NCI-H1694 (cell line): ENCODE results near the gene ZNF140.
A peak's percentile ranks its signal among the peaks of the same experiment; 100 is the strongest.

Experiments
- DNase-seq: peaks from one replicate; lab custom pipeline; 2025; lab: John Stamatoyannopoulos, UW

ZNF140 gene

DNA sequence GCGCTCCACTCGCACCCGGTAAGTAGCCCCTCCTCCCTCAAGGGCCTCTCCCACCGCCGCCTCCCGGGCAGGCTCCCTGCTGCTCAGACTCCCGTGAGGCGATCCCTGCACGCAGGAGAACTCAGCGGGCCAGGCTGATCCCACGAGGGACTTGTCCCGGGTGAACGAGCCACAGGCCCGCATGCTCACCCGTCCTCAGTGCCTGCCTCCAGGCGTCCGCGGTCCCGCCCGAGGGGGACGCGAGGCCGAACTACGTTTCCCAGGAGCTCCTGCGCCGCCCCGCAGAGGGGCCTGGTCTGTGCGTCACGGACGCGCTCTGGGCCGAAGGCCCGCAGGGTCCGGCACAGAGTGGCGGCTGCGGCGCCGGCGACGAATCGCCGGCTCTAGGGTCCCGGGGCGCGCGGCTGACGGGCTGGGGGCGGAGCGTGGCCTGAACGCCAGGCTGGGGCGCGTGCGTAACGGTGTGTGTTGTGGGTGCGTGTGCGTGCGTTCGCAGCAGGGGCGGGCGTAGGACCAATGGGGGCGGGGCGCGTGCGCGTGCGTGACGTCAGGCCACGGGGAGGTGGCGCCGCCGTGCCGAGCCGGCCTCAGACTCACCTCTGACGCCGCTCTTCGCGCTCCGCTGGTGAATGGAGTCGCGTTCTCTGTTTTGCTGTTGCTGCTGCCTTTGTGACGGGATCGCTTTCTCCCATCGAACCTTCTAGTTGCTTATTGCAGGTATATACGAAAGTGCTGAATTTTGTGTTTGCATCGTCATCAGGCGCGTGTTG lies 49.5 kb downstream of the ZNF140 start, which contains the start of the genes ZNF10 and ZNF891:
TSS of gene ZNF10 (plus strand) at position 590 of the 770 bp plus-strand sequence. CDS start 13,866 bp downstream, outside the sequence.
TSS of gene ZNF891 (minus strand) at position 237 of the 770 bp plus-strand sequence. CDS start 8,356 bp downstream, outside the sequence.
- peak; percentile 25 for DNase-seq

DNA sequence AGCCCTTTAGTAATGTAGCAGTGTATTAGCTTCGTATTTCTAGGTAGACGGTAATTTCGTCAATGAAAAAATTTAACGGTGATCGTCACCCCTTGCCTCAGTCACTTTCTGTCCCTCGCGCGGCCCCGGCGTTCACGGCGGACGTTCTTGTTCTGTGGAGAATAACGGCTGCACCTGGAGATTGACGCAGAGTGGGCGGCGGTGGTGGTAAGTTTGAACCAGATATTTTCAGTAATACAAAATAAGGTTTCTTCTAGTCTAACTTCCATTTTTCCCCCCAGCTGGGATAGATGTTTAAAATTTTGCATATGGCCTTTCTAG lies 50.0 kb downstream of the ZNF140 start:
- DNase-seq: no peak

DNA sequence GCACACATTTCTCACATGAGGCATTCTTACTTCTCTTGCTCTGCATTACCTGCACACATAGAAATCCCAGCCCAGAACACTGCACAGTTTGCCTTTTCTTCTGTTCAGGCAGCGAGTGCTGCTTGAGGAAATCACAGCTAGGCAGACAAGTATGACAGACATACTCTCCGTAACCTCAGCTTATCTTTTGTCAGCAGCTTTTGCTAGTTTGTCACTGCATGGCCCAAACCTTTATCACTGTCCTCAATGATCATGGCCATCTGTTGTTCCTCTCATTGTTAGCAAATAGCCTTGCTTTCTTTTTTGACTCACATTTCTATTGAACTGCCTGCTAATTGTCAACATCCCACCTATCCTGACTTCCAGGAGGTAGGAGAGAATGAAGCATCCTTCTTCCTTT lies 55.0 kb downstream of the ZNF140 start:
- DNase-seq: no peak

DNA sequence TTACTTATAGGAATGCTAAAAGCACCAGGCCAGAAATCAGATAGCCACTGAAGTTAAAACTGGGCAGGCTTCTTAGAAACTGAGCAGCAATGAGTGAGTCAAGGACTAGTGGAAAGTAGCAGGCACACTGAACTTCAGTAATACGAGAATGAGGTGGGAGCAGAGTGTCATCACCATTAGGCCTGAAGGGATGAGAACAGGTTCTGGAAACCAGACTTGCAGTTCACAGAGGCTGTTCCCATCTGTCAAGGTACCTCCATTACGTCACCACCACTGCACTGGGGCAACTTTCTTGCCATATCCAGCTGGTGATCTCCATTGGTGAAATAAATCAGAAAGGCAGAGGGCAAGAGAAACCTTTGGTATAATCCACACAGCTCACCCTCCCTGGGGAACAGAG lies 65.3 kb downstream of the ZNF140 start:
- DNase-seq: no peak

DNA sequence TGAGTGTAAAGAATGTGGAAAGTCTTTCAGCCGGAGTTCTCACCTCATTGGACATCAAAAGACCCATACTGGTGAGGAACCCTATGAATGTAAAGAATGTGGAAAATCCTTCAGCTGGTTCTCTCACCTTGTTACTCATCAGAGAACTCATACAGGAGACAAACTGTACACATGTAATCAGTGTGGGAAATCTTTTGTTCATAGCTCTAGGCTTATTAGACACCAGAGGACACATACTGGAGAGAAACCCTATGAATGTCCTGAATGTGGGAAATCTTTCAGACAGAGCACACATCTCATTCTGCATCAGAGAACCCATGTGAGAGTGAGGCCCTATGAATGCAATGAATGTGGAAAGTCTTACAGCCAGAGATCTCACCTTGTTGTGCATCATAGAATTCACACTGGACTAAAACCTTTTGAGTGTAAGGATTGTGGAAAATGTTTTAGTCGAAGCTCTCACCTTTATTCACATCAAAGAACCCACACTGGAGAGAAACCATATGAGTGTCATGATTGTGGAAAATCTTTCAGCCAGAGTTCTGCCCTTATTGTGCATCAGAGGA lies 75.5 kb downstream of the ZNF140 start:
- no peak for DNase-seq
